H1 (cell line): Measurements from ENCODE around the gene MGST2. TPM values are rescaled to one million over a fixed set of nuclear protein-coding genes. Genes with fewer than 3 reads are reported as not detected.

Source experiments
- CTCF ChIA-PET: fragments of 300-600 bp; sonication (Branson Sonifier 250); formaldehyde crosslinking; loops from one replicate; lab custom pipeline; 2021; ENCODE audit not compliant: partially characterized antibody; lab: Charles Lee
- POLR2A ChIA-PET: fragments of 300-600 bp; sonication (Branson Sonifier 250); formaldehyde crosslinking; loops from one replicate; lab custom pipeline; 2021; ENCODE audit warnings: inconsistent platforms; ENCODE audit not compliant: partially characterized antibody; lab: Charles Lee
- DNase-seq, 2 experiments: peaks; one replicate each; pipeline versions ENCODE4 v3.0.0 to v3.0.0-alpha.2; 2010 to 2022; ENCODE audit warnings: low spot score in 2 of 2, low read depth in 1 of 2, mixed read lengths in 1 of 2
- FAIRE-seq: peaks from 2 replicates; lab custom pipeline; 2011; peaks lifted over from hg19 to GRCh38; lab: Jason Lieb, UNC
- H2AFZ ChIP-seq: 2 replicates; pipeline ENCODE4 v1.8.1; 2012; ENCODE audit warnings: low read length, inconsistent platforms
- H2AK5ac ChIP-seq: 2 replicates; pipeline ENCODE4 v1.6.1; 2013; ENCODE audit warnings: low read depth, low read length
- H2BK120ac ChIP-seq: replicated peaks from 2 replicates; pipeline ENCODE3; 2013; ENCODE audit warnings: low read depth, low read length, inconsistent platforms
- H2BK12ac ChIP-seq: 2 replicates; pipeline ENCODE4 v1.6.1; 2013; ENCODE audit warnings: low read depth, low read length
- H2BK15ac ChIP-seq: 2 replicates; pipeline ENCODE4 v1.6.1; 2013; ENCODE audit warnings: low read length
- H2BK20ac ChIP-seq: 2 replicates; pipeline ENCODE4 v1.6.1; 2013; ENCODE audit warnings: low read length
- H2BK5ac ChIP-seq: 2 replicates; pipeline ENCODE4 v1.6.1; 2013; ENCODE audit warnings: low read depth, low read length
- H3K14ac ChIP-seq: 2 replicates; pipeline ENCODE4 v1.6.1; 2013; ENCODE audit warnings: inconsistent platforms; ENCODE audit not compliant: insufficient read length
- H3K18ac ChIP-seq: 2 replicates; pipeline ENCODE4 v1.6.1; 2013; ENCODE audit warnings: low read length; ENCODE audit errors: extremely low read depth
- H3K23ac ChIP-seq: 2 replicates; pipeline ENCODE4 v1.6.1; 2013; ENCODE audit warnings: inconsistent platforms; ENCODE audit not compliant: insufficient read length
- H3K23me2 ChIP-seq: 2 replicates; pipeline ENCODE4 v1.6.1; 2013; ENCODE audit warnings: low read depth, low read length
- H3K27ac ChIP-seq: 2 replicates; pipeline ENCODE4 v1.6.1; 2011; ENCODE audit warnings: low read depth, low read length, inconsistent platforms
- H3K27me3 ChIP-seq, 4 experiments: replicated peaks in 1 of 4; 1 replicate in 1 of 4; 2 replicates in 3 of 4; pipeline versions ENCODE4 v1.6.1 to v1.8.1; 2011 to 2013; ENCODE audit warnings: low read length in 3 of 4, mild to moderate bottlenecking in 3 of 4, inconsistent platforms in 2 of 4, mixed read lengths in 2 of 4, moderate library complexity in 1 of 4; ENCODE audit not compliant: control insufficient read depth in 3 of 4, insufficient read depth in 3 of 4; ENCODE audit errors: extremely low read depth in 1 of 4
- H3K36me3 ChIP-seq, 4 experiments: 2 replicates each; pipeline versions ENCODE4 v1.6.1 to v1.8.1; 2011 to 2013; ENCODE audit warnings: mild to moderate bottlenecking in 4 of 4, low read length in 3 of 4, moderate library complexity in 2 of 4, control low read depth in 1 of 4, inconsistent platforms in 1 of 4; ENCODE audit not compliant: insufficient read depth in 4 of 4, control insufficient read depth in 2 of 4
- H3K4ac ChIP-seq: replicated peaks from 2 replicates; pipeline ENCODE3; 2013; ENCODE audit warnings: low read length, low read depth, mixed read lengths, inconsistent platforms; ENCODE audit not compliant: insufficient read length
- H3K4me1 ChIP-seq, 4 experiments: replicated peaks in 1 of 4; 1 replicate in 1 of 4; 2 replicates in 3 of 4; pipeline versions ENCODE4 v1.6.1 to v1.8.1; 2011 to 2013; ENCODE audit warnings: low read length in 3 of 4, inconsistent platforms in 2 of 4, mixed read lengths in 1 of 4; ENCODE audit not compliant: insufficient read depth in 4 of 4, control insufficient read depth in 3 of 4
- H3K4me2 ChIP-seq, 2 experiments: 2 replicates each; pipeline versions ENCODE4 v1.6.1 to v1.8.1; 2011 to 2013; ENCODE audit warnings: low read depth in 2 of 2, low read length in 2 of 2, control low read depth in 1 of 2, inconsistent platforms in 1 of 2, mild to moderate bottlenecking in 1 of 2; ENCODE audit not compliant: insufficient read depth in 1 of 2
- H3K4me3 ChIP-seq, 4 experiments: fragments of 200-600, 300-600 bp in 1 of 4; sonication (generic), shearing (Covaris generic), sonication (Bioruptor Twin) in 1 of 4; 2 replicates each; pipeline versions ENCODE4 v1.5.1 to v1.8.1; 2011 to 2016; ENCODE audit warnings: low read length in 4 of 4, low read depth in 3 of 4, control low read depth in 2 of 4, inconsistent platforms in 2 of 4, mild to moderate bottlenecking in 2 of 4, mixed read lengths in 1 of 4, moderate library complexity in 1 of 4; ENCODE audit not compliant: insufficient read depth in 2 of 4; ENCODE audit errors: extremely low read depth in 1 of 4
- H3K56ac ChIP-seq: replicated peaks from 2 replicates; pipeline ENCODE3; 2013; ENCODE audit warnings: low read depth, mild to moderate bottlenecking, mixed read lengths, low read length, inconsistent platforms; ENCODE audit not compliant: insufficient read length
- H3K79me1 ChIP-seq: 2 replicates; pipeline ENCODE4 v1.6.1; 2013; ENCODE audit warnings: low read depth, low read length, control low read depth
- H3K79me2 ChIP-seq, 2 experiments: 2 replicates each; pipeline versions ENCODE4 v1.6.1 to v1.8.1; 2012 to 2013; ENCODE audit warnings: low read length in 2 of 2, mild to moderate bottlenecking in 2 of 2, inconsistent platforms in 1 of 2; ENCODE audit not compliant: insufficient read depth in 2 of 2, control insufficient read depth in 1 of 2
- H3K9ac ChIP-seq, 4 experiments: replicated peaks in 1 of 4; 1 replicate in 1 of 4; 2 replicates in 3 of 4; pipeline versions ENCODE4 v1.6.1 to v1.8.1; 2011 to 2013; ENCODE audit warnings: low read depth in 3 of 4, low read length in 3 of 4, control low read depth in 2 of 4, mild to moderate bottlenecking in 2 of 4, moderate library complexity in 2 of 4, inconsistent platforms in 1 of 4; ENCODE audit errors: extremely low read depth in 1 of 4
- H3K9me3 ChIP-seq, 2 experiments: 2 replicates each; pipeline versions ENCODE4 v1.6.1 to v1.8.1; 2012 to 2013; ENCODE audit warnings: mild to moderate bottlenecking in 2 of 2, moderate library complexity in 2 of 2, control low read depth in 1 of 2, inconsistent platforms in 1 of 2, low read depth in 1 of 2, low read length in 1 of 2, mixed read lengths in 1 of 2; ENCODE audit not compliant: insufficient read depth in 2 of 2
- H4K20me1 ChIP-seq, 2 experiments: replicated peaks in 1 of 2; 2 replicates each; pipeline versions ENCODE3 to v1.8.1; 2011 to 2013; ENCODE audit warnings: inconsistent platforms in 2 of 2, low read length in 2 of 2, mild to moderate bottlenecking in 1 of 2; ENCODE audit not compliant: insufficient read depth in 2 of 2, control insufficient read depth in 1 of 2
- H4K5ac ChIP-seq: 2 replicates; pipeline ENCODE4 v1.6.1; 2013; ENCODE audit warnings: low read length, low read depth, mixed read lengths, inconsistent platforms; ENCODE audit not compliant: insufficient read length
- H4K8ac ChIP-seq: 2 replicates; pipeline ENCODE4 v1.8.0; 2013; ENCODE audit warnings: mild to moderate bottlenecking, moderate library complexity, low read length, inconsistent platforms; ENCODE audit not compliant: insufficient read depth; ENCODE audit errors: extremely low read depth
- H4K91ac ChIP-seq: replicated peaks from 2 replicates; pipeline ENCODE3; 2013; ENCODE audit warnings: low read length, mixed read lengths, inconsistent platforms; ENCODE audit not compliant: insufficient read length
- ATF2 ChIP-seq: IDR thresholded peaks from 2 replicates; pipeline ENCODE4 v1.6.1; 2012; ENCODE audit warnings: low read length, inconsistent platforms
- CBX5 ChIP-seq: fragments of 300-800, 300-1000 bp; sonication (generic); IDR thresholded peaks from 2 replicates; pipeline ENCODE4 v1.7.1; 2016; ENCODE audit warnings: antibody characterized with exemption, low read length, low read depth
- CBX8 ChIP-seq: fragments of 300-800, 300-1000 bp; sonication (generic); IDR thresholded peaks from 2 replicates; pipeline ENCODE4 v1.7.1; 2016; ENCODE audit warnings: low read depth, low read length, borderline replicate concordance
- JUN ChIP-seq: IDR thresholded peaks from 2 replicates; pipeline ENCODE4 v1.6.1; 2011; ENCODE audit warnings: low read depth, mild to moderate bottlenecking, improper control_type of control experiment, low read length
- NANOG ChIP-seq: IDR thresholded peaks from 2 replicates; pipeline ENCODE4 v1.6.1; 2011; ENCODE audit warnings: low read length, low read depth, mild to moderate bottlenecking, inconsistent platforms; ENCODE audit not compliant: insufficient read depth, poor library complexity, severe bottlenecking
- PHF8 ChIP-seq: fragments of 200-600 bp; sonication (generic); conservative IDR thresholded peaks from 2 replicates; pipeline ENCODE4 v1.7.1; 2012; ENCODE audit warnings: low read depth, mild to moderate bottlenecking, inconsistent platforms, low read length, moderate library complexity
- POLR2A ChIP-seq, 2 experiments: IDR thresholded peaks; 1 replicate in 1 of 2; 2 replicates in 1 of 2; pipeline ENCODE4 v1.6.1; 2011; ENCODE audit warnings: low read depth in 2 of 2, low read length in 2 of 2, mild to moderate bottlenecking in 2 of 2; ENCODE audit errors: control extremely low read depth in 1 of 2
- RAD21 ChIP-seq, 2 experiments: IDR thresholded peaks in 1 of 2; conservative IDR thresholded peaks in 1 of 2; 2 replicates each; pipeline ENCODE4 v1.6.1; 2011; ENCODE audit warnings: low read depth in 2 of 2, low read length in 2 of 2, improper control_type of control experiment in 1 of 2, inconsistent platforms in 1 of 2, mild to moderate bottlenecking in 1 of 2, moderate library complexity in 1 of 2
- RBBP5 ChIP-seq: IDR thresholded peaks from 2 replicates; pipeline ENCODE4 v1.7.1; 2012; ENCODE audit warnings: low read depth, mild to moderate bottlenecking, inconsistent platforms, low read length, moderate library complexity, borderline replicate concordance
- TCF12 ChIP-seq: IDR thresholded peaks from 2 replicates; pipeline ENCODE4 v1.6.1; 2011; ENCODE audit warnings: low read depth, mild to moderate bottlenecking, low read length
- ZNF274 ChIP-seq: IDR thresholded peaks from 2 replicates; pipeline ENCODE4 v1.7.0; 2012; ENCODE audit warnings: low read length, borderline replicate concordance; ENCODE audit errors: extremely low read depth
- WGBS, 2 experiments: shearing (Covaris generic) in 1 of 2; methylation state at CpG; one replicate each; pipeline versions ENCODE4 v1.1.6 to v1.1.7; 2013 to 2015; ENCODE audit warnings: low lambda C conversion rate in 2 of 2, mixed read lengths in 2 of 2, inconsistent platforms in 1 of 2, low coverage in 1 of 2, missing lambda C conversion rate in 1 of 2; ENCODE audit not compliant: insufficient replicate concordance in 2 of 2, insufficient coverage in 1 of 2, insufficient read length in 1 of 2; ENCODE audit errors: extremely low coverage in 1 of 2, missing lambda C conversion rate in 1 of 2; 5-methylcytosine and 5-hydroxymethylcytosine counted together
- polyA plus RNA-seq, 7 experiments: library from polyadenylated mRNA; depleted of rRNA in 3 of 7; stranded (reverse) in 5 of 7; unstranded in 2 of 7; fragments of >200 nt in 5 of 7; fragments of 200-250 nt in 2 of 7; gene quantifications; 1 replicate in 5 of 7; 2 replicates in 1 of 7; 4 replicates in 1 of 7; pipeline versions ENCODE4 v1.2.1 to v1.2.3, GENCODE V29; 2011 to 2013; ENCODE audit warnings: missing spikeins in 2 of 7, mixed read lengths in 2 of 7
- total RNA-seq: library from RNA; stranded (reverse); fragmentation: NEBNext Ultra II Directional; extraction: Animal tissue kit (Norgen Biotek cat#: 25700); gene quantifications from 2 replicates; pipeline ENCODE4 v1.2.1, GENCODE V29; 2021

The MGST2 gene
- total and polyA plus RNA-seq, 2 of the 8 experiments (the other 6 are each of a cell fraction or from before 2014, with no cell fraction given) = 8.0 to 13.6 TPM

GRCh38 chr4:139674875-139675550, 9.4 kb downstream of the MGST2 start:
- no peak overlapping the region for H2BK20ac ChIP-seq
- no peak overlapping the region for H3K4ac ChIP-seq
- no peak overlapping the region for H2BK12ac ChIP-seq
- H3K23ac ChIP-seq = no peak overlapping the region
- H3K9me3 ChIP-seq = no peaks in the 10 kb centered on the region
- H3K79me2 ChIP-seq = no peaks in the 10 kb centered on the region
- no peak overlapping the region for H3K4me2 ChIP-seq
- CTCF ChIA-PET = interaction anchor here (1.1 to 21.5 kb wide), 4 partner anchors 9 to 59 kb away, joined by 3 to 239 read pairs (median 4); partner anchors contain the start of gene MGST2
- no peaks in the 10 kb centered on the region for H4K20me1 ChIP-seq
- no peak overlapping the region for H2BK5ac ChIP-seq
- no peaks in the 10 kb centered on the region for H3K36me3 ChIP-seq
- no peak overlapping the region for H3K14ac ChIP-seq
- H3K27ac ChIP-seq = no peak overlapping the region
- no peak overlapping the region for H4K91ac ChIP-seq
- H4K8ac ChIP-seq = no peak overlapping the region
- no peaks in the 10 kb centered on the region for H3K23me2 ChIP-seq
- no peak overlapping the region for H3K18ac ChIP-seq
- no peak overlapping the region for H3K56ac ChIP-seq
- H3K9ac ChIP-seq = no peak overlapping the region
- H3K27me3 ChIP-seq = no peaks in the 10 kb centered on the region
- no peak overlapping the region for H2BK15ac ChIP-seq
- TF ChIP-seq ZNF274 (no peak), RBBP5 (no peak), JUN (no peak), CBX5 (no peak), RAD21 (IDR thresholded peaks at IDR 0.05 in 1 of 2, conservative IDR thresholded peaks at IDR 0.05 in 1 of 2; ENCODE audit: low read depth in 2 of 2, low read length in 2 of 2) (no peak), NANOG (no peak), TCF12 (no peak), ATF2 (no peak), CBX8 (no peak), POLR2A (IDR thresholded peaks at IDR 0.05; ENCODE audit: control extremely low read depth in 1 of 2, low read depth in 2 of 2, low read length in 2 of 2) (no peak), PHF8 (no peak)
- no peak overlapping the region for H2BK120ac ChIP-seq
- no peak for FAIRE-seq
- DNase-seq = no peak
- no peak overlapping the region for H3K4me3 ChIP-seq
- 93% methylated on average over 10 of the region's 10 CpGs; no CpG with 5 or more reads in 1 of the 2 experiments for WGBS, 2 experiments
- peaks cover 0 to 5% (median 2%) of the 10 kb centered on the region in 4 experiments; a peak in 2 of 7 replicates for H3K4me1 ChIP-seq
- H4K5ac ChIP-seq = no peak overlapping the region
- no peak overlapping the region for H2AFZ ChIP-seq
- H3K79me1 ChIP-seq = no peaks in the 10 kb centered on the region
- H2AK5ac ChIP-seq = no peak overlapping the region
- POLR2A ChIA-PET = no interaction called here
